WTC11 (cell line): ENCODE data around the gene GART. TPM values are rescaled to one million over a fixed set of nuclear protein-coding genes. Genes with fewer than 3 reads are reported as not detected.

ENCODE experiments used
- E2F4 ChIP-seq: sonication (generic); formaldehyde crosslinking; IDR thresholded peaks from 2 replicates; pipeline ENCODE4 v1.8.1; 2022; ENCODE audit warnings: low read depth, mild to moderate bottlenecking, moderate library complexity, missing genetic modification reagents, borderline replicate concordance
- ERG ChIP-seq: fragments of 250-450 bp; sonication (Bioruptor Pico); IDR thresholded peaks from 2 replicates; pipeline ENCODE4 v1.8.0; 2021; ENCODE audit warnings: mild to moderate bottlenecking
- HMGA2 ChIP-seq: fragments of 250-450 bp; sonication (Bioruptor Pico); IDR thresholded peaks from 2 replicates; pipeline ENCODE4 v1.4.0; 2021; ENCODE audit warnings: mild to moderate bottlenecking, moderate library complexity
- MLX ChIP-seq: sonication (generic); formaldehyde crosslinking; IDR thresholded peaks from 2 replicates; pipeline ENCODE4 v1.8.1; 2023; ENCODE audit warnings: mild to moderate bottlenecking, missing genetic modification reagents, moderate library complexity
- NFATC4 ChIP-seq: fragments of 250-450 bp; sonication (Bioruptor Pico); IDR thresholded peaks from 2 replicates; pipeline ENCODE4 v1.9.0; 2021; ENCODE audit warnings: mild to moderate bottlenecking
- NFE2L1 ChIP-seq: sonication (generic); formaldehyde crosslinking; IDR thresholded peaks from 2 replicates; pipeline ENCODE4 v1.8.1; 2023; ENCODE audit warnings: missing genetic modification reagents
- OVOL2 ChIP-seq: fragments of 250-450 bp; sonication (Bioruptor Pico); IDR thresholded peaks from 2 replicates; pipeline ENCODE4 v1.9.0; 2021; ENCODE audit warnings: mild to moderate bottlenecking, borderline replicate concordance
- PRRX2 ChIP-seq: fragments of 250-450 bp; sonication (Bioruptor Pico); IDR thresholded peaks from 2 replicates; pipeline ENCODE4 v1.8.0; 2021; ENCODE audit warnings: mild to moderate bottlenecking
- TEAD1 ChIP-seq: sonication (generic); formaldehyde crosslinking; IDR thresholded peaks from 2 replicates; pipeline ENCODE4 v1.8.0; 2022; ENCODE audit warnings: mild to moderate bottlenecking, missing genetic modification reagents
- TEAD4 ChIP-seq: sonication (generic); formaldehyde crosslinking; IDR thresholded peaks from 2 replicates; pipeline ENCODE4 v1.8.0; 2022; ENCODE audit warnings: mild to moderate bottlenecking, missing genetic modification reagents
- ZBTB21 ChIP-seq: sonication (generic); formaldehyde crosslinking; IDR thresholded peaks from 2 replicates; pipeline ENCODE4 v1.8.1; 2023; ENCODE audit warnings: mild to moderate bottlenecking, missing genetic modification reagents, borderline replicate concordance
- ZNF138 ChIP-seq: sonication (generic); formaldehyde crosslinking; conservative IDR thresholded peaks from 2 replicates; pipeline ENCODE4 v1.8.1; 2022; ENCODE audit warnings: mild to moderate bottlenecking, moderate library complexity, missing genetic modification reagents
- ZNF219 ChIP-seq: sonication (generic); formaldehyde crosslinking; IDR thresholded peaks from 2 replicates; pipeline ENCODE4 v1.8.0; 2023; ENCODE audit warnings: missing genetic modification reagents, mild to moderate bottlenecking, borderline replicate concordance
- ZNF232 ChIP-seq: sonication (generic); formaldehyde crosslinking; IDR thresholded peaks from 2 replicates; pipeline ENCODE4 v1.8.0; 2022; ENCODE audit warnings: mild to moderate bottlenecking, missing genetic modification reagents
- ZNF317 ChIP-seq: sonication (generic); formaldehyde crosslinking; IDR thresholded peaks from 2 replicates; pipeline ENCODE4 v1.8.1; 2023; ENCODE audit warnings: low read depth, mild to moderate bottlenecking, moderate library complexity, missing genetic modification reagents, borderline replicate concordance
- ZNF396 ChIP-seq: fragments of 250-450 bp; sonication (Bioruptor Pico); IDR thresholded peaks from 2 replicates; pipeline ENCODE4 v1.8.0; 2021; ENCODE audit warnings: mild to moderate bottlenecking, moderate library complexity, borderline replicate concordance
- ZNF416 ChIP-seq: fragments of 250-450 bp; sonication (Bioruptor Pico); IDR thresholded peaks from 2 replicates; pipeline ENCODE4 v1.9.0; 2021; ENCODE audit warnings: mild to moderate bottlenecking, inconsistent platforms
- ZNF532 ChIP-seq: fragments of 250-450 bp; sonication (Bioruptor Pico); IDR thresholded peaks from 2 replicates; pipeline ENCODE4 v1.9.0; 2021; ENCODE audit warnings: mild to moderate bottlenecking, borderline replicate concordance
- total RNA-seq: library from RNA; stranded (reverse); gene quantifications from 3 replicates; pipeline ENCODE4 v1.2.3, GENCODE V29; 2021
- TF ChIP-seq, protein P1 (sequence below): sonication (generic); formaldehyde crosslinking; IDR thresholded peaks from 2 replicates; pipeline ENCODE4 v1.8.0; 2023; ENCODE audit warnings: missing genetic modification reagents
- TF ChIP-seq, protein P2 (sequence below): sonication (generic); formaldehyde crosslinking; IDR thresholded peaks from 2 replicates; pipeline ENCODE4 v1.8.0; 2022; ENCODE audit warnings: missing genetic modification reagents
- TF ChIP-seq, protein P3 (sequence below): sonication (generic); formaldehyde crosslinking; conservative IDR thresholded peaks from 2 replicates; pipeline ENCODE4 v1.8.1; 2023; ENCODE audit warnings: mild to moderate bottlenecking, low read depth, missing genetic modification reagents, moderate library complexity

The GART gene
- total RNA-seq, 1 experiment from 2014 or later: 223 TPM

- no peak for TF ChIP-seq ZNF416 (CRISPR knock-in tag)
- no peak for TF ChIP-seq ZBTB21
- TF ChIP-seq ZNF232: no peak
- TF ChIP-seq ZNF396 (CRISPR knock-in tag): no peak
- no peak for TF ChIP-seq ZNF138 (CRISPR knock-in tag)
- TF ChIP-seq ZNF219 (CRISPR knock-in tag): no peak
- no peak for TF ChIP-seq ZNF532
- TF ChIP-seq, protein P1, sequence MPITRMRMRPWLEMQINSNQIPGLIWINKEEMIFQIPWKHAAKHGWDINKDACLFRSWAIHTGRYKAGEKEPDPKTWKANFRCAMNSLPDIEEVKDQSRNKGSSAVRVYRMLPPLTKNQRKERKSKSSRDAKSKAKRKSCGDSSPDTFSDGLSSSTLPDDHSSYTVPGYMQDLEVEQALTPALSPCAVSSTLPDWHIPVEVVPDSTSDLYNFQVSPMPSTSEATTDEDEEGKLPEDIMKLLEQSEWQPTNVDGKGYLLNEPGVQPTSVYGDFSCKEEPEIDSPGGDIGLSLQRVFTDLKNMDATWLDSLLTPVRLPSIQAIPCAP (CRISPR knock-in tag): no peak
- no peak for TF ChIP-seq ERG (CRISPR knock-in tag)
- TF ChIP-seq, protein P2, sequence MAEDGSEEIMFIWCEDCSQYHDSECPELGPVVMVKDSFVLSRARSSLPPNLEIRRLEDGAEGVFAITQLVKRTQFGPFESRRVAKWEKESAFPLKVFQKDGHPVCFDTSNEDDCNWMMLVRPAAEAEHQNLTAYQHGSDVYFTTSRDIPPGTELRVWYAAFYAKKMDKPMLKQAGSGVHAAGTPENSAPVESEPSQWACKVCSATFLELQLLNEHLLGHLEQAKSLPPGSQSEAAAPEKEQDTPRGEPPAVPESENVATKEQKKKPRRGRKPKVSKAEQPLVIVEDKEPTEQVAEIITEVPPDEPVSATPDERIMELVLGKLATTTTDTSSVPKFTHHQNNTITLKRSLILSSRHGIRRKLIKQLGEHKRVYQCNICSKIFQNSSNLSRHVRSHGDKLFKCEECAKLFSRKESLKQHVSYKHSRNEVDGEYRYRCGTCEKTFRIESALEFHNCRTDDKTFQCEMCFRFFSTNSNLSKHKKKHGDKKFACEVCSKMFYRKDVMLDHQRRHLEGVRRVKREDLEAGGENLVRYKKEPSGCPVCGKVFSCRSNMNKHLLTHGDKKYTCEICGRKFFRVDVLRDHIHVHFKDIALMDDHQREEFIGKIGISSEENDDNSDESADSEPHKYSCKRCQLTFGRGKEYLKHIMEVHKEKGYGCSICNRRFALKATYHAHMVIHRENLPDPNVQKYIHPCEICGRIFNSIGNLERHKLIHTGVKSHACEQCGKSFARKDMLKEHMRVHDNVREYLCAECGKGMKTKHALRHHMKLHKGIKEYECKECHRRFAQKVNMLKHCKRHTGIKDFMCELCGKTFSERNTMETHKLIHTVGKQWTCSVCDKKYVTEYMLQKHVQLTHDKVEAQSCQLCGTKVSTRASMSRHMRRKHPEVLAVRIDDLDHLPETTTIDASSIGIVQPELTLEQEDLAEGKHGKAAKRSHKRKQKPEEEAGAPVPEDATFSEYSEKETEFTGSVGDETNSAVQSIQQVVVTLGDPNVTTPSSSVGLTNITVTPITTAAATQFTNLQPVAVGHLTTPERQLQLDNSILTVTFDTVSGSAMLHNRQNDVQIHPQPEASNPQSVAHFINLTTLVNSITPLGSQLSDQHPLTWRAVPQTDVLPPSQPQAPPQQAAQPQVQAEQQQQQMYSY: no peak
- no peak for TF ChIP-seq TEAD4 (CRISPR knock-in tag)
- no peak for TF ChIP-seq OVOL2 (CRISPR knock-in tag)
- TF ChIP-seq TEAD1 (CRISPR knock-in tag): 0 out of 2 replicates have a peak, but pooled peaks have one; percentile 26
- TF ChIP-seq NFATC4 (CRISPR knock-in tag): no peak
- no peak for TF ChIP-seq PRRX2
- no peak for TF ChIP-seq NFE2L1 (CRISPR knock-in tag)
- TF ChIP-seq ZNF317: no peak
- 0 out of 2 replicates have a peak, but pooled peaks have one; percentile 35 for TF ChIP-seq MLX (CRISPR knock-in tag)
- TF ChIP-seq E2F4 (CRISPR knock-in tag): no peak
- TF ChIP-seq, protein P3, sequence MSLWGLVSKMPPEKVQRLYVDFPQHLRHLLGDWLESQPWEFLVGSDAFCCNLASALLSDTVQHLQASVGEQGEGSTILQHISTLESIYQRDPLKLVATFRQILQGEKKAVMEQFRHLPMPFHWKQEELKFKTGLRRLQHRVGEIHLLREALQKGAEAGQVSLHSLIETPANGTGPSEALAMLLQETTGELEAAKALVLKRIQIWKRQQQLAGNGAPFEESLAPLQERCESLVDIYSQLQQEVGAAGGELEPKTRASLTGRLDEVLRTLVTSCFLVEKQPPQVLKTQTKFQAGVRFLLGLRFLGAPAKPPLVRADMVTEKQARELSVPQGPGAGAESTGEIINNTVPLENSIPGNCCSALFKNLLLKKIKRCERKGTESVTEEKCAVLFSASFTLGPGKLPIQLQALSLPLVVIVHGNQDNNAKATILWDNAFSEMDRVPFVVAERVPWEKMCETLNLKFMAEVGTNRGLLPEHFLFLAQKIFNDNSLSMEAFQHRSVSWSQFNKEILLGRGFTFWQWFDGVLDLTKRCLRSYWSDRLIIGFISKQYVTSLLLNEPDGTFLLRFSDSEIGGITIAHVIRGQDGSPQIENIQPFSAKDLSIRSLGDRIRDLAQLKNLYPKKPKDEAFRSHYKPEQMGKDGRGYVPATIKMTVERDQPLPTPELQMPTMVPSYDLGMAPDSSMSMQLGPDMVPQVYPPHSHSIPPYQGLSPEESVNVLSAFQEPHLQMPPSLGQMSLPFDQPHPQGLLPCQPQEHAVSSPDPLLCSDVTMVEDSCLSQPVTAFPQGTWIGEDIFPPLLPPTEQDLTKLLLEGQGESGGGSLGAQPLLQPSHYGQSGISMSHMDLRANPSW: no peak
- no peak for TF ChIP-seq HMGA2 (CRISPR knock-in tag)
Measured at GRCh38 chr21:33478935-33479678, 62.8 kb downstream of the GART start (continued).
